T-helper 1 cell treated with Interleukin-12 subunit alpha and Interleukin-12 subunit beta and Interleukin-4 antibody, amounts not matched to agents 30 ng/mL and 1 ng/mL, for 36 hours (primary cell): ENCODE results near the gene APPL2. TPM values are rescaled to one million over a fixed set of nuclear protein-coding genes. Genes with fewer than 3 reads are reported as not detected.
"Not testable (repeated sequence)": the region's sequence is repeated elsewhere in the genome, so short reads cannot be mapped to it uniquely, and the experiment has no call there.

Experiments
- intact Hi-C: fragments of 100-400 bp; cut with micrococcal nuclease; formaldehyde crosslinking; loops from one replicate; pipeline ENCODE4 v1.15.1; 2024
- total RNA-seq: library from RNA; stranded (reverse); gene quantifications from 2 replicates; pipeline ENCODE4 v1.2.3, GENCODE V29; 2022

Gene APPL2
- total RNA-seq, 1 donor from 2014 or later: 26.0 TPM

DNA sequence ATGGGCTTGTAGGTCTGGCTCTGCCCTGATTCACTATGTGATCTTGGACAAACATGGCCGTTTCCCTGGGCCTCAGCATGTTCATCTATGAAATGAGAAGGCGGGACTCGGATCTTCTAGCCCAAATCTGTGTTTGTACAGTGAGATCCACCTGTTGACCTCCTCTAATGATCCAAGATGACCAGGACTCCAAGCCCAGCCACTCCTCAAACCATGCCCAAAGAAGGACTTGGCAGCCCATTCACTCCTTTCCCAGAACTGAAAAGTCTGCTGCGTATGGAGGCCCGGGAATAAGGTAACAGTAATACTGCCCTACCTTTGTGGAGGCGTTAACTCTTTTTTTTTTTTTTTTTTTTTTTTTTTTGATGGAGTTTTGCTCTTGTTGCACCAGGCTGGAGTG lies 39.9 kb downstream of the APPL2 start:
- intact Hi-C loops: no loop called here

DNA sequence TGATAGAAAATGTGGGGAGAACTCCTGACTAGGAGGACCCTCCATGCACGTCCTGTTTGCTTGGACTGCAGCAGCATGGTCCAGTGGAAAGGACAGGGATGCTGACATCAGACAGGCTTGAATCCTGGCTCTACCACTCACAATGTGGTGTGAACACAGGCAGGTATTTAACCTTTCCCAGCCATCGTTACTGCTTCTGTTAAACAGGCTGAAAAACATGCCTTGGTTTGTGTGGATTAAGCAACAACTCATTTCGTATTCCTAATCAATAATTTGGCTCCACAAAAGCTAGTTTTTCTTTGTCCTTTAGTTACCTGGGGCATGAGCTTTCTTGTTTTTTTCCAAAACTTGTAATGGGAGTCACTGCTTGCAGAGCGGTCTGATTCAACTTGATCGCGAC lies 41.0 kb downstream of the APPL2 start:
- intact Hi-C loops: no loop called here

DNA sequence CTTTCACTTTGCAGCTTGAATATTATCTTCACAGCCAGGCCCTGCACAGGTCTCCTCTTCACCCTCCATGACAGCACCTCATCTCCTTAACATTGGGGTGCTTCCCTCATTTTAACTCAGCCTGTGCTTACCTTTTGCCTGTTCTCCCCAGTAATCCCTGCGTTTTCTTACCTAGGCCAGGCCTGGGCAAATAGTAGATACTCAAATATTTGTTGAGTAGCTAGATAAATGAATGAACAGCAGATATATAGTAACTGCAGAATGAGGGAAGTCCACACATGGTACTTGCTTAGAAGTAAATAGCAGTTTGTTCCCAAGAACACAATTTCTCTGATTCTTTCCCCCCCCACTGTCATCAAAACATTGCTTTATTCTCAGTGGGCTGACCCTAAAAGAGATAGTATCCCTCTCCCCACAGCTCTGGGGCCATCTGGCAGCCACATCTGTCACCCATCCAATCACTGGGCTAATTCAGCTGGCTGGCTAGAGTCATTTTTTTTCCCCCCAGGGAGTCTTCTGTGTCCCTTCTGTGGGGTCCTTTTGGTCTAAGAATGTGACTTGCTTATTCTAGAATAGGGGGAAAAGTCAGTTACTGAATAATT lies 43.2 kb downstream of the APPL2 start:
- intact Hi-C loops: no loop called here

DNA sequence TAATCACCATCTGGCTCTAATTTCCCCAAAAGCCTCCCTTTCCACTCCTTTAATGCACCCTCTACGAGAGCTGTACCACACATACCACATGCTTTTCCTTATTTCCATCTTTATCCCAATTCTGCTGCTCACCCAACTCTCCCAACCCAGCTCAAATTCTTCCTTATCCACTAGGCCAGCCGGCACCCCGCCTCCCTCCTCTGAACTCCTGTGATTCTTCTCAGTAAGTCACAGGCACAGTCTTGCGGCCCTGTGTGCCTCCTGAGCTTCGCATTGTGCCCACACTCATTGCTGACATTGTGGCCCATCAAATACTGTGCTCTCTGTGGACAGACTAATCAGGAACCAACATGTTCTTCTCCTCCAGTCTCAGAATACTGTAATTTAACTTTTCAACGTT lies 45.4 kb downstream of the APPL2 start:
- intact Hi-C loops: no loop called here

DNA sequence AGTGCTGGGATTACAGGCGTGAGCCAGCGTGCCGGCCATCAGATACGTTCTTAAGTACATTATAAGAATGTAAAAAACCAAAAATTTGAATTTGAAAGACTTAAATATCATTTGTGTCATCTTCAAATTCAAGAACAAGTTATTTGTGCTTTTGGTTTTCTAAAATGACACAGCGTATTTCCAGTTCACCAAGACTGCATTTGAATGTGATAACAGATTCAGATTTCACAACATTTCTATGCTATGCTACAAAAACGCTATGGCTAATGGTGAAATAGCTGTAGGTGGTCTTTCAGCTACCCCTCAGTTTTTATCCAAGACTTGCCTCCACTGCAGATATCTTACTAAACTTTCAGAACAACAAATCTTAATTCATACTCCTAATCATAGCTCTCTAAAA lies 46.7 kb downstream of the APPL2 start:
- intact Hi-C loops: no loop called here

DNA sequence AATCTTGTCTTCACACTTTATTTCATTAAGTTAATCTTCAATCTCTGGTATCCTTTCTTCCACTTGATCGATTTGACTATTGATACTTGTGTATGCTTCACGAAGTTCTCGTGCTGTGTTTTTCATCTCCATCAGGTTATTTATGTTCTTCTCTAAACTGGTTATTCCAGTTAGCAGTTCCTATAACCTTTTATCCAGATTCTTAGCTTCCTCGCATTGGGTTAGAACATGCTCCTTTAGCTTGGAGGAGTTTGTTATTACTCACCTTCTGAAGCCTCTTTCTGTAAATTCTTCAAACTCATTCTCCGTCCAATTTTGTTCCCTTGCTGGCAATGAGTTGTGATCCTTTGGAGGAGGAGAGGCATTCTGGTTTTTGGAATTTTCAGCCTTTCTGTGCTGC lies 52.0 kb downstream of the APPL2 start:
- intact Hi-C loops: not testable (repeated sequence)

DNA sequence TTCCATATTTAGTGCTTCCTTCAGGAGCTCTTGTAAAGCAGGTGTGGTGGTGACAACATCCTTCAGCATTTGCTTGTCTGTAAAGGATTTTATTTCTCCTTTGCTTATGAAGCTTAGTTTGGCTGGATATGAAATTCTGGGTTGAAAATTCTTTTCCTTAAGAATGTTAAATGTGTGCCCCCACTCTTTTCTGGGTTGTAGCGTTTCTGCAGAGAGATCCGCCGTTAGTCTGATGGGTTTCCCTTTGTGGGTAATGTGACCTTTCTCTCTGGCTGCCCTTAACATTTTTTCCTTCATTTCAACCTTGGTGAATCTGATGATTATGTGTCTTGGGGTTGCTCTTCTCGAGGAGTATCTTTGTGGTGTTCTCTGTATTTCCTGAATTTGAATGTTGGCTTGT lies 52.6 kb downstream of the APPL2 start:
- intact Hi-C loops: not testable (repeated sequence)

DNA sequence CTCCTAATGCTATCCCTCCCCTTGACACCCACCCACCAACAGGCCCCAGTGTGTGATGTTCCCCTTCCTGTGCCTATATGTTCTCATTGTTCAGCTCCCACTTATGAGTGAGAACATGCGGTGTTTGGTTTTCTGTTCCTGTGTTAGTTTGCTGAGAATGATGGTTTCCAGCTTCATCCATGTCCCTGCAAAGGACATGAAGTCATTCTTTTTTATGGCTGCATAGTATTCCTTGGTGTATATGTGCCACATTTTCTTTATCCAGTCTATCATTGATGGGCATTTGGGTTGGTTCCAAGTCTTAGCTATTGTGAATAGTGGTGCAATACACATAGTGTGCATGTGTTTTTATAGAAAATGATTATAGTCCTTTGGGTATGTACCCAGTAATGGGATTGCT lies 56.9 kb downstream of the APPL2 start:
- intact Hi-C loops: not testable (repeated sequence)

DNA sequence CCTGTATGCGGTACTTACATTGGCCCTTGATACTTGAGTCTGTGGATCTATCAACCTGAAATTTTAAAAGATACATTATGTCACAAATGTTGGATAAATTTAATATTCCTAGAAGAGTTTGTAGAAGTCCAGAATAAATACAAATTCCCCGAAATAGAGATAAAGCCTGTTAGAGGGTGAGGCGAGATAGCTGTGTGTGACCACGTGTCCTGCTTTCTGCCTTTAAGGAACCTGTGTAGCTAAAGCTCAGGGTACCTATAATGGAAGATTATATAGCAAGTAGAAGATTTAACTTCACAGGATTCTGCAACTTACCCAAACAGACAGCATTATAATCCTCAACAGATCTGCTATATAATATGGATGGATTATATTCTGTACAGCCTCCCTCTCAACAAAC lies 58.8 kb downstream of the APPL2 start:
- intact Hi-C loops: no loop called here

DNA sequence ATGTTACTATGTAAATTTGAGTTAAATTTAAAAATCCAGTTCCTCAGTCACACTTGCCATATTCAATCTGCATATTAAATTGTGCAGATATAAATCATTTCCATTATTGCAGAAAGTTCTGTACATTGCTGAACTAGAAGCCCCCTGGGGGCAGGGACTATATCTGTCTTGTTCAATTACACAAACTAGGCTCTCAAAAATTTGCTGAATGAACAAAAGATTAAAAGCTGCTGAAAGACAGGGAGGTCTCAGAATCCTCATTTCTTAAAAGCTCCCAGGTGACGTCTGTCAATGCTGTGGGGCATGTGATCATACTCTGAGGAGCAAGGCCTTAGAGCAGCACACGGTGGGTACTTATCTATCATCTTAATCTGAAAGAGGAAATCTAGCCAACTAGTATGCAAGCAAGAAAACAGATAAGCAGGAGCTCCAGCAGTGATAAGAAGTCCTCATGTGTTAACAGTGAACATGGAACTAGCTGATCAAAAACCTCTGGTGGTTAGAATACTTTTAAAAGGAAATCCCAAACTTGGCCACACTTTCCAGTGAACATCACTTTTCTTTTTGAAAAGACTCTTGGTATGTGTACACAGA lies 60.5 kb downstream of the APPL2 start:
- intact Hi-C loops: no loop called here

DNA sequence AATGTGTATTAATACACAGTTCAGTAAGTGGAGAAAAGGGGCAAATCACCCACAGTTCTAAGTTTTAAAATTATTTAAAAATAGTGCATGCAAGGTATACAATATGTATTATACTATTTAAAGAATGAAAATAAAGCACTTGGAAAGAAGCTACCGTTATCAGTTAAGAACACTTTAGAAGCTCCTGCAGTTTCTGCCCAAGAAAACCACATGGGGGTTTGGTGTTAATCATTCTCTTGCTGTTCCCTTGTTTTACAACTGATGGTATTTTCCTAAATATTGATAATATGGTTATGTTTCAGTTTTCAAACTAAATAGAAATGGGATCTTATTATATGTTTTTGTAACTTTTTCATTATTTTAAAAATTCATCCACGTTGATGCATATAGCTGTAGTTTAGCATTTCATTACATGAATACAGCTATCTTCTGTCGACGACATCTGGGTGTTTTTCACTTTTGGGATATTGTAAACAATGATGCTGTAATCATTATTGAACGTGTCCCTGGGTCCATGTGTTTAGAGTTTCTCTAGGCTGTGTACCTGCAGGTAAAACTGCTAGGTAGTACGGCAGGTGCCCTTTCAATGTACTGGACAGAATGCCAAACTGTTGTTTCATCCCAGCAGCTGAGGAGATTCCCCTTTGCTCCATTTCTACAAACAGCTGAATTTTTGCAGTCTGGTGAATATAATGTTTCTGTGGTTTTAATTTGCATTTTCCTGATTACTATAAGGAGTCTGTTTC lies 64.1 kb downstream of the APPL2 start:
- intact Hi-C loops: loop anchor here (5.0 kb wide), 1 partner anchor 210 kb away; no protein-coding TSS in a partner anchor

DNA sequence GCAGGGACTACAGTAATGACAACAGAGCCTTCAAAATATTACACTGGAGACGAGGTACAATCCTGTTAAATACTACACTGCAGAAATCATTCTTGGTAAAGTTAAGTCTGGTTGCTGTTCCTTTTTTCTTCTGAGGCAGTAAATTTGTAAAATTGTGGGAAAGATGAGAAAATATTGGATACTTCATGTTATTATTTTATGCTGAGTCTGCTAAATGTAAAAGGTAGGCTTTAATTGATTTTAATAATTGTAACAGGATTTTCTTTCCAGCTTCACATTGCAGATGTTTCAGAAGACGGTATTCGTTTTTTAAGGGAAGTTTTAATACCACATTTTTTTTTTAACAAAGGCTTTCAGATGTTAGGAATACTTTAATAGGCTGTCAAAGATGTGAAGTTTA lies 65.8 kb downstream of the APPL2 start:
- intact Hi-C loops: loop anchor here (5.0 kb wide), 1 partner anchor 212 kb away; no protein-coding TSS in a partner anchor

DNA sequence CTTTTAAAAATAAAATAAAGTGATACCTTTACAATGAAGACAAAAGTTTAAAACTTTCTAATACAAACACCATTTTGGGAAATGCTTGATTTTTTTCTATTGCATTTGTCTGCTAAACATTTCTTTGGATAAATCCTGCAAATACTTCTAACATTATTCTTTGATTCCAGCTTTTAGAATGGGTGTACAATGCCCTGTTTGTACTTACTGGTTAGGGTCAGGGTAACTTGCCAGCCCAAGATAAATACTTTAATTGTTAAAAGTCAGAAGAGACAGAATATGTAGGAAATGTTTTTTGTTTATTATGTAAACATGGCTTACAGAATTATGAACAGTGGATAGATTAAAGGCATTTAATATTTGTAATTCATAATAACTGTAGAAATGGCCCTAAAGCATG lies 68.0 kb downstream of the APPL2 start:
- intact Hi-C loops: no loop called here

DNA sequence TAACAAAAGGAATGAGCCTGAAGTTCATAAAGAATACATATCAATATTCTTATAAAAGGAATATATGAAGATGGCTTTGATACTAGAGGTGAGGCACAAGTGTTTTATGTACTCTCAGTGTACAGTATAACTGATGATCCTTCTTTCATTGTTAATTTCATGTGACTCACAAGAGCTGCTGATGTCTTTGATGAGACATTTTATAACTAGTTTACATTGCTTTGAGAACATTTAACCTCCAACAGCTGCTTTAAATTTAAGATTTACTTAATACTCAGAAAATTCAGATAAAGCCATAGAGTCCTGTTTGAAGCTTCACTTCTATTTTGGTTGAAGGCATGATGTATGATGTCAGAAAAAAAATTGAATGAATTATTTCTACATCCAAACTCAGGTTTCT lies 68.6 kb downstream of the APPL2 start:
- intact Hi-C loops: no loop called here

DNA sequence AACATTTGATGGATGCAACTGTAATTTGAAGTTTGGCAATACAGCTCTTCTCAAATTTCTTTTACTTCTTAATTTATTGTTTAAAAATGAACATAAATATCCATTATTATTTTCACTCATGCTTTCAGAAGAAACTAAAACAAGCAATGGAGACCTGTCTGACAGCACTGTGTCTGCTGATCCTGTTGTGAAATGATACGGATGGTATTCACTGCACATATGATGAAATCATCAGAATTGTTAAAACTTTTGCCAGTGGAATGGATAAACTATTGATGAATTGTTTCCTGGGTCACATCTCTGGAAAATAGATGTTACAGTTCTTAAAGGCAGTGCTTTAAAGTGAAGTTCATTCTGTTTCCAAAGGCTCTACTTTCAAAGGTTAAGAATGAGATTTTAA lies 69.2 kb downstream of the APPL2 start:
- intact Hi-C loops: no loop called here

DNA sequence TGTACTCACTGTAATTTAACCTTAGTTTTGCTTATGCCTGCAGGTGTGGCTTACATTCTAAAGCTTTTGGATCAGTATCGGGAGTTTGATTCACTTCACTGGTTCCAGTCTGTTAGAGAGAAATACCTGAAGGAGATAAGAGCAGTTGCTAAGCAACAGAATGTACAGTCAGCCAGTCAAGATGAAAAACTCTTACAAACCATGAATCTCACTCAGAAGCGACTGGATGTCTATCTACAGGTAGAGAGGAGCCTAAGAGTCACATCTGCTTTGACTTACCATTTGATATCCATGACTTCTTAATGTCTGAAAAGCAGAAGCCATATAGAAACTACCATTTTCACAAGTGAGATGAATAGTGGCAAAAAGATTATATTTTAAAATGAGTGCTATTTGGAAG lies 71.9 kb downstream of the APPL2 start:
- intact Hi-C loops: no loop called here

DNA sequence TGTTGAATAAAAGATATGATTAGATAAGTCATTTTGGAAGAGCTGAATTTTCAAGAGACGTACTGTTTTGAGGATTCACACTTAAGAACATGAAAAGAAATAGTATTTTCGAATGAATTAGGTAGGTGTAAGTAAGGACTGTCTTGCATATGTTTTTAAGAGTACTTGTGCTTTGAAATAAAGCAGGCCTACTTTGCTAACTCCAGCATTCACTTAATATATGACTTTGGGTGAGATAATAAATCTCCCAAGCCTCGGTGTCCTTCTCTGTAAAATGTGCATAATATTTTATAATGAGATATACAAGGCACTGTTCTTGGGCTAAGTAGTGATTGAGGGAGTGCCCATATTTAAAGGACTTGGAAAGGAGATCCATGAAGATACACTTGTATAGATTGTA lies 73.8 kb downstream of the APPL2 start:
- intact Hi-C loops: no loop called here

DNA sequence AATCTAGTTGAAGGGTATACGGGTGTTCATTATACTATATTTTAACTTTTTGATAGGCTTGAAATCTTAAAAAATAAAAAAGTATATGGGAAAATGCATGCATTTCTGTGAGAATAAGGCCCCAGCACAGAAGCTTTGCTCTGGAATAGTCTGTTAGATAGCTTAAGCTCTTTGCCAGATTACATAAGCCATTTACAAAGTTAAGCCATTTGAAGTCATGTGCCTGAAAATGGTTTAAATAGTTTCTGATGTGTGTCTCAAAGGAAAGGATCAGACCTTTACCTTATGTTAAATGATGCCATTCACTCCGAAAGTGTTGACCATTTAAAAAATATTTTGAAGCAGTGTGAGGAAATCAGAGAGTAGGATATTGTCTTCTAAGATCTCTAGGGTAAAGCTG lies 77.1 kb downstream of the APPL2 start:
- intact Hi-C loops: no loop called here

DNA sequence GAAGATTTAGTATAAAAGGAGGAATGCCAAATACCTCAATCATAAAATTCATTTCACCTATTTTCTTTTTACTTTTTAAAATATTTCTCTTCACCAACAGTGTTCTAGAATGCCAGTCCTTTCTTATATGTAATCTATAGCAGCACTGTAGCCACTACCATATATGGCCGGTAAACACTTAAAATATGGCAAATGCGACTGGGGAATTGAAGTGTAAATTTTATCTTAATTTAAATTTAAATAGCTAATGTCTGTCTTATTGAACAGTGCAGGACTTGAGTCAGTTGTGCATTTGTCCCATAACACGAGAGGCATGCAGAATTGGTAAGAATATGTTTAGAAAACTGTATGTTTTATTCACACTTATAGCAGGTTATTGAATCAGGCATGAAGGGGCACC lies 78.4 kb downstream of the APPL2 start:
- intact Hi-C loops: no loop called here

DNA sequence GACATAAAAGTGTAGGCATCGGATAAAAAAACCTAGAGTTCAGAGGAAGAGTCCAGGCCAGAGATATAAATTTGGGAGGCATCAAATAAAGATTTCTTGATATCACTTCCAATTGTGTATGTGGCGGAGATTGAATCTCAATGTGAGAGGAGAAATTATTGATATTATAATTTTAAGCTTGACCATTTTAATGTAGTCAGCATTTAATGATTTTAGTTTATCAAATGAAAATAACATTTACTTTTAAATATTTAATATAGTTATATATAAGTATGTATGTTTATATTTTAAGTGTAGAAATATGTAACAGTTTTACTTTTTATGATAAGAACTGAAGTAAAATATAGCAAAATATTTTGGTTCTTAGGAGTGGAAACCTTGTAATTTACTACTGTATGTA lies 79.7 kb downstream of the APPL2 start:
- intact Hi-C loops: no loop called here

DNA sequence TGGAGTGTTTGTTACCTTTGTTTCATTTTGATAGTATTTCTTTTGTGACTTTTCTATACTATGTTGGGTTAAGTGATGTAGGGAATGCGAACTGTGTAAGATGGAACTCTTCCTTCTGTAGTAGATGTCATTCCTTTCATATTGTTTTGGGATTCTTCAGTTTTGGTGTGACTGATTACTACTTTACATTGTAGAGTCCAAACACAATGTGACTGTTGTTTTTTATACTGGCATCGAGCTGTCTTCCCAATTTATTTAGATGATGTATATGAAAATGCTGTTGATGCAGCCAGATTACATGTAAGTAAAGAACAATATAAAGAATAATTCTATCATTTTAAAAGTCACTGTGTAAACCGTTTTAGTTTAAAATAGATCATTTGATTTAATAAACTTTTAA lies 93.7 kb downstream of the APPL2 start:
- intact Hi-C loops: no loop called here

DNA sequence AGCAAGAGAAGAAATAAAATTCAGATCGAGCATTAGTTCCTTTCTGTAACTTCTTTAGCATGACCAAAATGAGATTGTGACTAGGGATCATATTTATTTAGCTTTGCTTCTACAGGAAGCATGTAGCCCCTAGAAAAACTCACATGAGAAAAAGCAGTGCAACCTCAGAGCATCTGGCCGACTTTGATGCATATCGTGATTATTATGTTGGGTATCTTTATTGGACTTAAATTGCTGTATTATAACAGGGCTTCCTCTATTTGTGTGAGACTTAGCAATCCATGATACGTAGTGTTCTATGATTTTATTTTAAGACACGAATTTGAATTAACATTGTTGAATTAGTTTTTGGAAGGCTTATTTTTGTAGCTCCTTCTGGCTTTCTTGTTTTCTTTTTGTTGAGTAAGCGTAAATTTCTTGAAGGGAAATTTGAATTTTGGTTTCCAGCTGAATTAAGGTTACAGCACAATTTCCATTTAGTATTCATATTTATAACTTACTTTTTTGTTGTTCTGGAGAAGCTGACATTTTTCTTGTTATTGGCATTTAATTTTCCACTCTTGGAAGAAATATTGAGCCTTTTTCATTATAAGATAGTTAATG lies 94.6 kb downstream of the APPL2 start:
- intact Hi-C loops: no loop called here
